ENCODE results near the gene GCSAM. TPM values are rescaled to one million over a fixed set of nuclear protein-coding genes. Genes with fewer than 3 reads are reported as not detected.

Gene GCSAM
- total RNA-seq, 1 donor from 2014 or later: 0.67 TPM

DNA sequence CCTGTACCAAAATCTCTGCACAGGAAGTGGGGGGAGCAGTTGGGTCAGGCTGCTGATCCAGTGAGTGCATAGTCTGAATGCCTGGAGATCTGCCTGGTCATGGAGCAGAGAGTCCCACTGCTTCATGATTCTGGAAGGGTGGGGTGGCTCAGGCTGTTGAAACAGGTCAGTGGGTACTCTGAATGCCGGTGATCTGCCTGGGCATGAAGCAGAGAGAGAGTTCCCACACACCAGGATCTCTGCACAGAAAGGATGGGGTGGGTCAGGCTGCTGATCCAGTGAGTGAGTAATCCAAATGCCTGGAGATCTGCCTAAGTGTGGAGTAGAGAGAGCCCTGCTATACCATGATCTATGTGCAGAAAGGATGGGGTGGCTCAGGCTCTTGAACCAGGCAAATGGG, 16.1 kb upstream of the GCSAM start:
- no peak overlapping the region for H3K27ac Mint-ChIP-seq
- TF ChIP-seq, protein P1, sequence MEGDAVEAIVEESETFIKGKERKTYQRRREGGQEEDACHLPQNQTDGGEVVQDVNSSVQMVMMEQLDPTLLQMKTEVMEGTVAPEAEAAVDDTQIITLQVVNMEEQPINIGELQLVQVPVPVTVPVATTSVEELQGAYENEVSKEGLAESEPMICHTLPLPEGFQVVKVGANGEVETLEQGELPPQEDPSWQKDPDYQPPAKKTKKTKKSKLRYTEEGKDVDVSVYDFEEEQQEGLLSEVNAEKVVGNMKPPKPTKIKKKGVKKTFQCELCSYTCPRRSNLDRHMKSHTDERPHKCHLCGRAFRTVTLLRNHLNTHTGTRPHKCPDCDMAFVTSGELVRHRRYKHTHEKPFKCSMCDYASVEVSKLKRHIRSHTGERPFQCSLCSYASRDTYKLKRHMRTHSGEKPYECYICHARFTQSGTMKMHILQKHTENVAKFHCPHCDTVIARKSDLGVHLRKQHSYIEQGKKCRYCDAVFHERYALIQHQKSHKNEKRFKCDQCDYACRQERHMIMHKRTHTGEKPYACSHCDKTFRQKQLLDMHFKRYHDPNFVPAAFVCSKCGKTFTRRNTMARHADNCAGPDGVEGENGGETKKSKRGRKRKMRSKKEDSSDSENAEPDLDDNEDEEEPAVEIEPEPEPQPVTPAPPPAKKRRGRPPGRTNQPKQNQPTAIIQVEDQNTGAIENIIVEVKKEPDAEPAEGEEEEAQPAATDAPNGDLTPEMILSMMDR (IDR thresholded peaks at IDR 0.05; ENCODE audit: unreplicated experiment): no peak
- no peak for DNase-seq (ENCODE audit: low spot score in 2 of 2, unreplicated experiment in 2 of 2)

DNA sequence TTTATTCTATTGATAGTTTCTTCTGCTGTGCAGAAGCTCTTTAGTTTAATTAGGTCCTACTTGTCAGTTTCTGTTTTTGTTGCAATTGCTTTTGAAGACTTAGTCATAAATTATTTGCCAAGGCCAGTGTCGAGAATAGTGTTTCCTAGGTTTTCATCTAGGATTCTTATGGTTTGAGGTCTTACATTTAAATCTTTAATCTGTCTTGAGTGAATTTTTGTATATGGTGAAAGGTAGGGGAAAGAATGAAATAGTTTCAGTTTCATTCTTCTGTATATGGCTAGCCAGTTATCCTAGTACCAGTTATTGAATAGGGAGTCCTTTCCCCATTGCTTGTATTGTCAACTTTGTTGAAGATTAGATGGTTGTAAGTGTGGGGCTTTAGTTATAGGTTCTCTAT, 10.6 kb upstream of the GCSAM start:
- TF ChIP-seq, protein P1 (IDR thresholded peaks at IDR 0.05; ENCODE audit: unreplicated experiment): no peak
- Mint-ChIP-seq H3K4me1 (no peaks in the 10 kb centered on the region), H3K4me3 (no peak overlapping the region), H3K36me3 (no peaks in the 10 kb centered on the region), H3K27me3 (ENCODE audit: low read depth) (no peaks in the 10 kb centered on the region), H3K9me3 (peaks cover 41% of the 10 kb centered on the region), H3K27ac (no peak overlapping the region)
- no peak for DNase-seq (ENCODE audit: low spot score in 2 of 2, unreplicated experiment in 2 of 2)

More for the DNA sequence above, 16.1 kb upstream of the GCSAM start:
- Mint-ChIP-seq H3K27me3 (ENCODE audit: low read depth) (no peaks in the 10 kb centered on the region), H3K4me3 (no peak overlapping the region), H3K9me3 (peaks cover 42% of the 10 kb centered on the region), H3K4me1 (no peaks in the 10 kb centered on the region), H3K36me3 (no peaks in the 10 kb centered on the region)

DNA sequence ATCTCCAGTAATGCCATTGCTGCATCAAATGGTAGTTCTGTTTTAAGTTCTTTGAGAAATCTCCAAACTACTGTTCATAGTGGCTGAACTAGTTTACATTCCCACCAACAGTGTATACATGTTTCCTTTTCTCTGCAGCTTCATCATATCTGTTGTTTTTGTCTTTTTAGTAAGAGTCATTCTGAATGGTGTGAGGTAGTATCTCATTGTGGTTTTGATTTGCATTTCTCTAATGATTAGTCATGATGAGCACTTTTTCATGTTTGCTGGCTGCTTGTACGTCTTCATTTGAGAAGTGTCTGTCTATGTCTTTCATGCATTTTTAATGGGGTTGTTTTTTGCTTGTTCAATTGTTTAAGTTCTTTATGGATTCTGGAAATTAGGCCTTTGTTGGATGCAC, 10.2 kb upstream of the GCSAM start:
- no peak overlapping the region for H3K4me3 Mint-ChIP-seq
- H3K9me3 Mint-ChIP-seq: peaks cover 41% of the 10 kb centered on the region
- no peaks in the 10 kb centered on the region for H3K4me1 Mint-ChIP-seq
- H3K36me3 Mint-ChIP-seq: no peaks in the 10 kb centered on the region
- no peak for DNase-seq (ENCODE audit: low spot score in 2 of 2, unreplicated experiment in 2 of 2)
- H3K27me3 Mint-ChIP-seq (ENCODE audit: low read depth): no peaks in the 10 kb centered on the region
- no peak overlapping the region for H3K27ac Mint-ChIP-seq
- TF ChIP-seq, protein P1 (IDR thresholded peaks at IDR 0.05; ENCODE audit: unreplicated experiment): no peak

DNA sequence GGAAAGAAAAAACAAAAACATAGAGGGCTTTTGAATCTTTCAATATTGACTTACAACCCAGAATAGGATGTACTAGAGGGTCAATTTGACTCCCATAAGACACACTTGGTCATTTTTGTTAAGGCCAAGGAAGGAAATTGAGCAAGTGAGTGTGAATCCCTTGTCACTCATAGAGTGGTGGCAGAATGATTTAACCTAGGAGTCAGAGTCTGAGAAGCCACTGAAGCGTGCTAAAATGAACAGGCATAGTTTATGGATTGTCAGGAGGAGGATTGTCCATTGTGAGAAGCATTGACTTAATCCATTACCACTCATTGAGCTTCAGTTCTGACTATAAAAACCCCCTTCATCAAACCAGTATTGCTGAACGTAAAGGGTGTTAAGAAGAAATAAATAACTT, 8.2 kb upstream of the GCSAM start:
- Mint-ChIP-seq H3K27ac (no peak overlapping the region), H3K27me3 (ENCODE audit: low read depth) (no peaks in the 10 kb centered on the region), H3K36me3 (no peaks in the 10 kb centered on the region), H3K9me3 (peaks cover 22% of the 10 kb centered on the region), H3K4me3 (no peak overlapping the region), H3K4me1 (peaks cover 13% of the 10 kb centered on the region)
- TF ChIP-seq, protein P1 (IDR thresholded peaks at IDR 0.05; ENCODE audit: unreplicated experiment): no peak
- DNase-seq (ENCODE audit: low spot score in 2 of 2, unreplicated experiment in 2 of 2): no peak

DNA sequence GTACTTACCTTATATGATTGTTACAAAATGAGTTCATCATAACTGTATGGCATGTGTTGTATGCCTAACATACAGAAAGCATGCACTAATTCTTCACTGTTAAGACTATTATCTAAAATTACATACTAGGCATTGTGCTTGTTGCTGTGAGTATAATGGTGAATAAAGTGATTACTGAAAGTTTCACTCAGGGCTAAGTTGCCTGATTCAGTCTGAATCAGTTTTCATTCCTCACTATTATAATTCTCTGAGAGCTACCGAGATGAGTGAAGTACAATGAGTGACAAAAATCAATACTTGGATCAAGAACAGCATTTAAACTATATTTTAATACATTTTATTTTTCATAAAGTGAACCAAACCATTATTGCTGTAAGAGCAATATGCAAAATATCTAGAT, 7.5 kb upstream of the GCSAM start:
- no peak overlapping the region for H3K4me3 Mint-ChIP-seq
- H3K36me3 Mint-ChIP-seq: no peaks in the 10 kb centered on the region
- TF ChIP-seq, protein P1 (IDR thresholded peaks at IDR 0.05; ENCODE audit: unreplicated experiment): no peak
- DNase-seq (ENCODE audit: low spot score in 2 of 2, unreplicated experiment in 2 of 2): no peak
- H3K27ac Mint-ChIP-seq: no peak overlapping the region
- peaks cover 17% of the 10 kb centered on the region for H3K9me3 Mint-ChIP-seq
- H3K27me3 Mint-ChIP-seq (ENCODE audit: low read depth): no peaks in the 10 kb centered on the region
- peaks cover 20% of the 10 kb centered on the region for H3K4me1 Mint-ChIP-seq

Data from mesothelial cell of epicardium (in vitro differentiated cells).